ENCODE measurements around the gene PALD1. TPM values are rescaled to one million over a fixed set of nuclear protein-coding genes. Genes with fewer than 3 reads are reported as not detected.

Gene PALD1
- total and polyA plus RNA-seq, 7 donors, result 1.8 to 33.8 (median 13.9) TPM

DNA sequence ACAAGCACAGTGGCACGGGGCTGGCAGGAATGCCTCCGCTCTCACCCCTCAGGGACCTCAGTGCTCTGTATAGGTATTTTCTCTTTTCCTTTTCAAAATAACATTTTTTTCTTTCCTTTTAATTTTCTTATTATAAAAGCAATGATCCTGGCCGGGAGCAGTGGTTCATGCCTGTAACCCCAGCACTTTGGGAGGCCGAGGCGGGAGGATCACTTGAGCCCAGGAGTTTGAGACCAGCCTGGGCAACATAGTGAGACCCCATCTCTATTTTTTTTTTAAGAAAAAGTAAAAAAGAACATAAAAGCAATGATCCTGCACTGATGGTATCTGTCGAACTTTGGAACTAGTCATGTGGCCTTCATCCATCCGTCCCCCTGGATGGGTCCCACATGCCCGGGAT lies 120.8 kb downstream of the PALD1 start:
- H3K27ac ChIP-seq, result no peak overlapping the region
- 93 to 94% methylated on average over 8 of the region's 8 CpGs for WGBS, 2 donors
- DNase-seq, result no peak
- no peaks in the 10 kb centered on the region for H3K4me1 ChIP-seq
- intact Hi-C loops (cut with DNase I), result no loop called here
- H3K36me3 ChIP-seq, result no peaks in the 10 kb centered on the region
- TF ChIP-seq EP300 (IDR thresholded peaks at IDR 0.05) (no peak), POLR2AphosphoS5 (IDR thresholded peaks at IDR 0.05) (no peak), CTCF (IDR thresholded peaks at IDR 0.05) (no peak), POLR2A (IDR thresholded peaks at IDR 0.05) (no peak)
- H3K27me3 ChIP-seq, result no peaks in the 10 kb centered on the region
- H3K4me3 ChIP-seq, result no peak overlapping the region
- no peaks in the 10 kb centered on the region for H3K9me3 ChIP-seq

DNA sequence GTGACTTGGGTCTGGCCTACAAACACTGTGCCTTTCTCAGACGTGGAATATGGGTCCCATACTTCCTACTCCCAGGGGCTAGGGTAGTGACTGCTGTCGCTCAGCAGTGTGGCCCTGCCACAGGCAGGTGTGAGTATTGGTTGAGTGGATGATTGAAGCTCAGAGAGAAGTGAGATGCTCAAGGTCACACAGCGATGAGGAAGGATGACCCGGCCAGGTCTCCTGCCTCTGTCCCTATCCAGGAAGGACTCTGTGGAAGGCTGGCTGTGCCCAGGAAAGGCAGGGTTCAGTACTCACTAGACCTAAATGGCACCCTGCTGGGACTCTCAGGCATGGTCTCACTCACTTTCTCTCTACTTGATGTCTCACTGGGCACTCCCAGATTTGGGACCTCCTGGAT lies 121.2 kb downstream of the PALD1 start:
- Histone ChIP-seq H3K4me1 (no peaks in the 10 kb centered on the region), H3K36me3 (no peaks in the 10 kb centered on the region), H3K27me3 (no peaks in the 10 kb centered on the region), H3K27ac (no peak overlapping the region), H3K4me3 (no peak overlapping the region), H3K9me3 (no peaks in the 10 kb centered on the region)
- no peak for TF ChIP-seq POLR2AphosphoS5 (IDR thresholded peaks at IDR 0.05)
- no peak for TF ChIP-seq EP300 (IDR thresholded peaks at IDR 0.05)
- no peak for TF ChIP-seq CTCF (IDR thresholded peaks at IDR 0.05)
- no peak for TF ChIP-seq POLR2A (IDR thresholded peaks at IDR 0.05)
- 83 to 92% methylated on average over 4 of the region's 4 CpGs for WGBS, 2 donors
- intact Hi-C loops (cut with DNase I), result no loop called here
- DNase-seq, result no peak

DNA sequence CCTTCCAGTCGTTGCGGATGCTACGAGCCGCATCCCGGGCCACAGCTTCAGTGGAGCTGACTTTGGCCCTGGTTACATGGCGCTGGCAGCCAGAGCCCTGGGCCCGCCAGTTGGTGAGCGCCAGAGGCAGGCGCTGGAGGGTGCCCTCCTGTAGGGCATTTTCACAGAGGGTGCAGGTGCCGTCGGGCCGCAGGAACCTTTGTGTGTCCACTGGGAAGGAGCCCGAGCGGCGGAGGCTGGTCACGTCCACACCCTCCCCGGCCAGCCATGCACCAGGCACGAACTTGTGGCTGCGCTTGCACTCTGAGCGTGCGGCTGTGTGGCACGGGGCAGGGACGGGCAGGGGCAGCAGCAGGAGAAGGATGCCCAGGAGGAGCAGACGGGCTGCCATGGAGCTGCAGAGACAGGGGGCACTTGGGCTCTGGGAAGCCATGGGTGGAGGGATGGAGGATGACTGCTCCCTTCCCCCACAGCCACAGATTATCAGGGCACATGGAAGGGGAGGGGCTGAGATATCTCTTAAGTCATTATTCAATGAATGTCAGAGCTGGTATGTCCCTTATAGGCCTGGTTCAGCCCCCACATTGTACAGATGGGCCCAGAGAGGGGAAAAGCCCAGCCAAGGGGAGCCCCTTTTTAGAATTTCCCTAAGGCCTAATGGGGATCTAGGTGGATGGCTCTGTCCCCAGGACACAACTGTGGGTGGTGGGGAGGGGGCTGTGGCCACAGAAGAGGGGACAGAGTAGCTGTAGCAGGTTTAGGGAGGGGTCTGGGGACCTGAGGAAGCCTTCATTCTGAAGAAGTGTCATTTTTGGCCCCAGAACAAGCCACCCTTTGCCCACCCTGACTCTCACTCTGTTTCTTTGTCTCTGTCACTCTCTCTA lies 122.2 kb downstream of the PALD1 start:
- H3K36me3 ChIP-seq, result no peaks in the 10 kb centered on the region
- H3K27me3 ChIP-seq, result no peaks in the 10 kb centered on the region
- no peak for DNase-seq
- no peak overlapping the region for H3K4me3 ChIP-seq
- no peaks in the 10 kb centered on the region for H3K9me3 ChIP-seq
- intact Hi-C loops (cut with DNase I), result no loop called here
- H3K27ac ChIP-seq, result no peak overlapping the region
- 94 to 97% methylated on average over 24 of the region's 24 CpGs for WGBS, 2 donors
- TF ChIP-seq CTCF (IDR thresholded peaks at IDR 0.05) (no peak), POLR2AphosphoS5 (IDR thresholded peaks at IDR 0.05) (no peak), EP300 (IDR thresholded peaks at IDR 0.05) (no peak), POLR2A (IDR thresholded peaks at IDR 0.05) (no peak)
- H3K4me1 ChIP-seq, result no peaks in the 10 kb centered on the region

- no peaks in the 10 kb centered on the region for H3K9me3 ChIP-seq
Observed at GRCh38 chr10:70601746-70602145, 123.2 kb downstream of the PALD1 start.

More at GRCh38 chr10:70601746-70602145, 123.2 kb downstream of the PALD1 start:
- H3K4me3 ChIP-seq, result no peak overlapping the region
- 73 to 77% methylated on average over 5 of the region's 5 CpGs for WGBS, 2 donors
- intact Hi-C loops (cut with DNase I), result no loop called here
- H3K36me3 ChIP-seq, result no peaks in the 10 kb centered on the region
- H3K27me3 ChIP-seq, result no peaks in the 10 kb centered on the region
- H3K4me1 ChIP-seq, result no peaks in the 10 kb centered on the region
- TF ChIP-seq POLR2A (IDR thresholded peaks at IDR 0.05) (no peak), CTCF (IDR thresholded peaks at IDR 0.05) (no peak), POLR2AphosphoS5 (IDR thresholded peaks at IDR 0.05) (no peak), EP300 (IDR thresholded peaks at IDR 0.05) (no peak)
- no peak for DNase-seq
- no peak overlapping the region for H3K27ac ChIP-seq

Data from sigmoid colon (tissue), 7 donors.